Right atrium auricular region (tissue), 2 donors: Measurements from ENCODE around the gene PLEK2. TPM values are rescaled to one million over a fixed set of nuclear protein-coding genes. Genes with fewer than 3 reads are reported as not detected.

Source experiments
- DNase-seq: peaks from one replicate; pipeline ENCODE4 v3.0.0-alpha.2; 2019; ENCODE audit warnings: low spot score
- H3K27ac ChIP-seq, 2 donors: fragments of 200-600 bp; sonication (generic); 1 replicate in 1 of 2; 2 replicates in 1 of 2; pipeline ENCODE4 v1.5.1; 2016 to 2019
- H3K27me3 ChIP-seq, 2 donors: fragments of 200-600 bp; sonication (generic); one replicate each; pipeline versions ENCODE4 v1.5.1 to v1.6.0; 2017 to 2019
- H3K36me3 ChIP-seq: fragments of 200-600 bp; sonication (generic); one replicate; pipeline ENCODE4 v1.5.1; 2016
- H3K4me1 ChIP-seq, 2 donors: fragments of 200-600 bp; sonication (generic); one replicate each; pipeline versions ENCODE4 v1.5.1 to v1.6.0; 2017 to 2019
- H3K4me3 ChIP-seq, 2 donors: fragments of 200-600 bp; sonication (generic); 1 replicate in 1 of 2; 2 replicates in 1 of 2; pipeline ENCODE4 v1.5.1; 2017 to 2019; ENCODE audit warnings: mild to moderate bottlenecking in 1 of 2, moderate library complexity in 1 of 2
- H3K9me3 ChIP-seq, 2 donors: fragments of 200-600 bp; sonication (generic); one replicate each; pipeline ENCODE4 v1.5.1; 2019
- CTCF ChIP-seq, 2 donors: fragments of 200-600 bp; sonication (generic); IDR thresholded peaks; one replicate each; pipeline ENCODE4 v1.5.1; 2019; ENCODE audit warnings: antibody characterized with exemption in 2 of 2
- total RNA-seq, 2 donors: library from RNA; depleted of rRNA; stranded (reverse); fragments of >200 nt; gene quantifications; one replicate each; pipeline ENCODE4 v1.1.0, GENCODE V29; 2016

PLEK2 gene
- total RNA-seq, 2 donors from 2014 or later: 1.1 to 2.1 TPM

GRCh38 chr14:67360470-67361206 is 51.3 kb downstream of the PLEK2 start:
- Histone ChIP-seq H3K27me3 (no peaks in the 10 kb centered on the region), H3K4me3 (peak overlapping the region; percentile 74 to 89), H3K9me3 (no peaks in the 10 kb centered on the region), H3K36me3 (peaks cover 11% of the 10 kb centered on the region), H3K4me1 (peaks cover 0 to 74% of the 10 kb centered on the region in 2 donors), H3K27ac (peak overlapping the region; percentile 93 to 94)
- no peak for TF ChIP-seq CTCF (IDR thresholded peaks at IDR 0.05)
- DNase-seq: no peak

GRCh38 chr14:67359775-67360469 is 52.0 kb downstream of the PLEK2 start, which contains the start of the genes ATP6V1D and EIF2S1:
TSS of gene ATP6V1D (minus strand) at chr14:67359804. CDS start at chr14:67359698, 106 bp downstream.
TSS of gene EIF2S1 (plus strand) at chr14:67360328. CDS start at chr14:67364768, 4,440 bp downstream.
- DNase-seq: peak; percentile 99
- H3K9me3 ChIP-seq: no peaks in the 10 kb centered on the region
- peak within 1 kb of the TSS; percentile 81 to 89 for H3K4me3 ChIP-seq
- H3K27me3 ChIP-seq: no peaks in the 10 kb centered on the region
- peaks cover 0 to 68% of the 10 kb centered on the region in 2 donors for H3K4me1 ChIP-seq
- peaks cover 4% of the 10 kb centered on the region for H3K36me3 ChIP-seq
- peak; percentile 97 to 98 for TF ChIP-seq CTCF (IDR thresholded peaks at IDR 0.05)
- H3K27ac ChIP-seq: peak within 1 kb of the TSS; percentile 93 to 94

- no peak for TF ChIP-seq CTCF (IDR thresholded peaks at IDR 0.05)
- Histone ChIP-seq H3K4me3 (peak overlapping the region; percentile 81 to 89), H3K36me3 (no peaks in the 10 kb centered on the region), H3K9me3 (no peaks in the 10 kb centered on the region), H3K4me1 (peaks cover 0 to 67% of the 10 kb centered on the region in 2 donors), H3K27me3 (no peaks in the 10 kb centered on the region), H3K27ac (peak overlapping the region; percentile 93 to 94)
- no peak for DNase-seq
These were observed 52.8 kb downstream of the PLEK2 start for GRCh38 chr14:67358924-67359774.

- no peak for TF ChIP-seq CTCF (IDR thresholded peaks at IDR 0.05)
- Histone ChIP-seq H3K9me3 (no peaks in the 10 kb centered on the region), H3K4me3 (no peak overlapping the region), H3K36me3 (no peaks in the 10 kb centered on the region), H3K27me3 (no peaks in the 10 kb centered on the region), H3K27ac (peak overlapping the region; percentile 43 to 93), H3K4me1 (peaks cover 0 to 60% of the 10 kb centered on the region in 2 donors)
- DNase-seq: no peak
These were observed 54.0 kb downstream of the PLEK2 start for GRCh38 chr14:67357969-67358354.

GRCh38 chr14:67357186-67357968 is 54.6 kb downstream of the PLEK2 start:
- no peak for TF ChIP-seq CTCF (IDR thresholded peaks at IDR 0.05)
- peaks cover 0 to 54% of the 10 kb centered on the region in 2 donors for H3K4me1 ChIP-seq
- no peak for DNase-seq
- H3K4me3 ChIP-seq: no peak overlapping the region
- peak overlapping the region; percentile 43 to 93 for H3K27ac ChIP-seq
- no peaks in the 10 kb centered on the region for H3K27me3 ChIP-seq
- H3K36me3 ChIP-seq: no peaks in the 10 kb centered on the region
- no peaks in the 10 kb centered on the region for H3K9me3 ChIP-seq
